ENCODE measurements around the gene GNA12. TPM values are rescaled to one million over a fixed set of nuclear protein-coding genes. Genes with fewer than 3 reads are reported as not detected.

The GNA12 gene
- total RNA-seq, 1 experiment from 2014 or later = 17.8 TPM

DNA sequence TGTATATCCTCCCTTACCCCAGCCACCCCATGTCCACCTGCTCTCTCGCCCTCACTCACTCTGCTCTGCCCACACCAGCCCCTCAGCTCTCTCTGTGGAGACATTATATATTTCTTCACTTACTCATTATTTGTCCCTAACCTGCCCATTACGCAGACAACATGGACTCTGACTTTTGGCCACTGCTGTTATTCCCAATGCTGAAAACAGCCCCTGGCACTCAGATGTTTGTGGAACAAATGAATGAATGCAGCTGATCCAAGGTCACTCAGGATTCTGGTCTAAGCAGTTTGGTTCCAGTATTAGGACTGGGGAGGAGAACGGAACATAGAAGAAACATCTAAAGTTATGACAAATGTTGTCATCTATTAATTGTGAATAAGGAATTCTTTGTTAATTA lies 26.7 kb downstream of the GNA12 start:
- no peak for DNase-seq (ENCODE audit: low read depth)

DNA sequence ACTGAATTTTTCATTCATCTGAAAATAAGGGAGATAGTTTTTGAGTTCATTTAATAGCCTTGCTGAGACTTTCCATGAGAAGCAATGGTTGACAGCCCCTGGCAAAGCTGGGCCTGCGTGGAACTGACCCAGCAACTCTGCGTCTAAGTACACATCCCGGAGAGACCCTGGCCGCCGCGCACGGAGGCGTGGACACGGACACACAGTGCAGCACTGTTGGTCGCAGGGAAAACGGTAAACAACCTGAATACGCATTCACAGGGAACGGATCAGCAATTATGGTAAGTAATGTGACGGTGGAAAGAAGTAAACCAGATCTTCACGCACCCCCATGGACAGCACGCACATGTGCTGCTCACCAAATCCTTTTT lies 28.2 kb downstream of the GNA12 start:
- DNase-seq (ENCODE audit: low read depth) = no peak

DNA sequence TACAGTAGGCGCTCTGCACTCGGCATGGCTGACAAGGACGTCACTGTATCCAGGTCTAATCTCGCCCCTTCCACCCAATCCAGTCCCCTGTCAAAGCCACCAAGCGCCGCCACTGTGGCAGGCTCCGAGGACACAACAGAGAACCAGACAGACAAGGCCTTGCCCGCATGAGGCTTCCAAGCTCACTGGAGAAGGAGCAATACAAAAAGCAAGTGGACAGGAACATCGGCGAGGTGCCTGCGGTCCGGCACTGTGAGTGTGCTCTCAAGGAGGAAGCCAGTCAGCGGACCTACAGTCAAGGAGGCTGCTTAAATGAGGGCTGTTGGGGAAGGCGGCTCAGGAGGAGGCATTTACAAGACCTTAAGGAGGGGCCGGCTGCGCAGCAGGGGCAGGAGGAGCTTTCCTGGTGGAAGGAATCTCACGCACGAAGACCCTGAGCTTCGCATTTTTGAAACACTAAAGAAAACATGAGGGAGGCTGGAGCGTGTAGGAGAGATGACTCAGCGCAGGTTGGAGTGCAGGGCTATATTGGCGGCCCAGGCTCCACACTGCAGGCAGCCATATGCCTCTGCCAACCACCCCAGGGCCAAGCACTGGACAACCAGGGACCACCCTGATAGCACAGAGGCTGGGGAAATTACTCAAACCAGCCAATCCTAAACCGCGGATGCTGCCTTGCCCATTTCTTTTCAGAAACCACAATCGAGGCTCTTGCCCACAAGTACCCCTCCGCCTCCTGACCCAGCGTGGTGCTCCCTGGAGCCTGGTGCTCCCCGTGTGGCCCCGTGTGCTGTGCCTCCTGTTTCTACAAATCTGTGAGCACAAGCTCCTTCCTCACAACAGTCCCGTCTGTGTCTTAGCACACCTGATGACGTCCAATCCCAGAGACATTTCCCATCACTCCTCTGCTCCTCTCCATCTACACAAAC lies 28.9 kb downstream of the GNA12 start:
- DNase-seq (ENCODE audit: low read depth) = no peak

DNA sequence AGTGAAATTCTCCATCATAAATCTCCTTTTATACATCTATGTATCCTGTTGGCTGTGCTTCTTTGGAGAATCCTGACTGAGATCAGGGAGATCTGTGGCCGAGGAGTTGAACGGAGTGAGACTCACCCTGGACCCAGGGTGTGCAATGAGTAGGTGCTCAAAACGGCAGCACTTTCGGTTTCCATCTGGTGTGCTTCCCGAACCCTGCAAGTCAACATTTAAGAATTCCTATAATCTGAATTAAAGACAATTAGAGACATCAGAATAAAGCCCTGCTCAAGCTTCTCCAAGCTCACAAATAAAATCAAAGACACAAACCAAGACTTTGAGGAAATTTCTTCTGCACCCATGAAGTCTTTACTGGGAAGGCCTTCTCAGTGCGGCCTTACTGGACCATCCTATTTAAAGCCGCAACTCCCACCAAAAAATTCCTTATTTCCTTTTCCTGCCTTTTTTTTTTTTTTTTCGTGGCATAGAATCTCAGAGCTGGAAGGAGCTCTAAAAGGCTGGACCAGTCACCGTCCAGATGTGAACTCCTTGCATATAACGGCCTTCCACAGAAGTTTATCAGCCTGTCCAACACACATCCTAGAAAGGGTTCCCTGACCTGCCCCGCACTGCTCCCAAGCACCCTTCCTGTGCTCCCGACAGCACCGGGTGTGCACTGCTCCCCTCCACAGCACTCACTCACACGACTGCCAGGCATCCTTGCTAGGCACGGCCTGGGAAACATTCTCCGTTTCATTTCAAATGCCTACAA lies 29.7 kb downstream of the GNA12 start:
- DNase-seq (ENCODE audit: low read depth) = no peak

DNA sequence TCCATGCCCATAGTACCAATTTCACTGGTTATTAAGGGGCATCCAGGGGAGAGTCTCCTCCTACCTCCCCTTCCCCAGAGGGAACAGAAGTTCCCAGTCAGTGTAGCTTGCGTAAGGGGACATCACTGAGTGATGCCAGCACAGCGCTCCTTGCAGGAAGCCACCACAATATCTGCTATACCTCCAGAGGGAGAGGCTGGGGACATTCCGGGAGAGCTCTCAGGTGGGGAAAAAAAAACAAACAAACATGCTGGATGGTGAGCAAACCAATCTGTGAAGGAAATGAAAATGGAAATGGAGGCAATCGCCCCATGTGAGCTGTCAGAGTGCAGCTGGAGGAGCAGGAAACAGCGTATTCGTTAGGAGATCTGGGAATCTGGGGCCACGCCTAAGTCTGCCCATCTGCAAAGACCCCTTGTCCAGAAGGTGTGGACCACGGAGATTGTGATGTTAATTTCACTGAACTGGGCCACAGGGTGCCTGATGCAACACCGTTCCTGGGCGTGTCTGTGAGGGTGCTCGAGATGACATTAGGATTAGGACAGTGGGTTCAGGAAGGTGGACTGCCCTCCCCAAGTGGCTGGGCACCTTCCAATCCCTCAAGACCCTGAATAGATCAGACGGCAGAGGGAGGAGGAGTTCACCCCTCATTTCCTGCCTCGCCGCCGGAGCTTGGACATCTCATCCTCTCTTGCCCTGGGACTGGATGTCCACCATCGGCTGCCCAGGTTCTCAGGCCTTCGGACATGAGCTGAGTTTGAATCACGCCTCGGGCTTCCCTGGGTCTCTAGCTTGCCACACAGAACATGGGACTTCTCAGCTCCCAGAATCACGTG lies 30.5 kb downstream of the GNA12 start:
- DNase-seq (ENCODE audit: low read depth) = no peak

DNA sequence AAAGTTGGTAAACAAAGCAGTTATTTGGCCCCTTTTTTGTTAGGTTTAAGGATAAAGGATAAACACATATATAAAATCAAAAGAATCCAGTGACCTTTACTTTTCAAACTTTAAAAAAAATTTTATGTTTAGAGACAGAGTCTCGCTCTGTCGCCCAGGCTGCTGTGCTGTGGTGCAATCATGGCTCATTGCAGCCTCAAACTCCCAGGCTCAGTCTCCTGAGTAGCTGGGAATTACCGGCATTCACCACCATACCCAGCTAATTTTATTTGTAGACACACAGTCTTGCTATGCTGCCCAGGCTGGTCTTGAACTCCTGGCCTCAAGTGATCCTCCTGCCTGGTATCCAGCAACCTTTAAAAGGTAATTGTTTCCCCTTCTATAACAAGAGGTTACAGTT lies 31.3 kb downstream of the GNA12 start:
- DNase-seq (ENCODE audit: low read depth) = no peak

DNA sequence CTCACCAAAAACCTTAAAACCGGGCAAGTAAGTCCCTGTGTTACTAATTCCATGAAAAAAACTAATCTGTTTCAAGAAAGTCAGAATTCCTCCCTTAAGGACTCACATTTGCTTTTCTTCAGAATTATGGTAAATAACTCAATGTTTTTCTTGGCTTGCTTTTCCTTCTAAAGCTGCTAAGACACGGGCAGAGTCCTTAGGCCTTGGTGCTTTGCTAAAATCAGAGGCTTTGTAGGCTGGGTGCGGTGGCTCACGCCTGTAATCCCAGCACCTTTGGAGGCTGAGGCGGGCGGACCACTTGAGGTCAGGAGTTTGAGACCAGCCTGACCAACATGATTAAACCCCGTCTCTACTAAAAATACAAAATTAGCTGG lies 32.0 kb downstream of the GNA12 start:
- no peak for DNase-seq (ENCODE audit: low read depth)

DNA sequence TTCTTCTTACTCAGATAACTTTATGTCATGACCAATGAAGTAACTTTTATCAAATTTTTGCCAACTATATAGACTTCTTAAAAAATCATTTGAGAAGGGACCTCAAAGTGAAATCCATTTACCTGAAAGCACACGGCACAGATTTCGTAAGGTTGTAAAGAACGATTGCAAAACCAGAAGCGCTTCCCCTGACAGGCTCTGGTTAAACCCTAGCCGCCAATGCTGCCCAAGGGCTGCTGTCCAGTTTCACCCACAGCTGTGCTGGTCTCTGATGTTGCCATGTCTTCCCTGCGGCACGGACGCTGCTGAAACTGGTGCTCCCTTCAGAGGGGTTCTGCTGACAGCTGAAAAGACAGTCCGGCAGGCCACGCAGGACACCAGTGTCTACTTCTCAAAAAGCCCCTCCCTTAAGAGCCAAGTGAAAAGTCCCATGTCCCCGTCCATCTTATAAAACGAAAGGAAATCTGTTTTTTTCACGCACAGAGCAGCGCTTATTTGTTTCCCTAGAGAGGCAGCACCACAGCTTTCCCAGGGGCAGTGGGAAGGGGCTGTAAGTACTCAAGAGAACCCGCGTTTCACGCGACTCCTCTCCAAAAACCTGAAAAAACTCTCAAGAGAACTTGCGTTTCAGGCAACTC lies 32.5 kb downstream of the GNA12 start:
- no peak for DNase-seq (ENCODE audit: low read depth)

DNA sequence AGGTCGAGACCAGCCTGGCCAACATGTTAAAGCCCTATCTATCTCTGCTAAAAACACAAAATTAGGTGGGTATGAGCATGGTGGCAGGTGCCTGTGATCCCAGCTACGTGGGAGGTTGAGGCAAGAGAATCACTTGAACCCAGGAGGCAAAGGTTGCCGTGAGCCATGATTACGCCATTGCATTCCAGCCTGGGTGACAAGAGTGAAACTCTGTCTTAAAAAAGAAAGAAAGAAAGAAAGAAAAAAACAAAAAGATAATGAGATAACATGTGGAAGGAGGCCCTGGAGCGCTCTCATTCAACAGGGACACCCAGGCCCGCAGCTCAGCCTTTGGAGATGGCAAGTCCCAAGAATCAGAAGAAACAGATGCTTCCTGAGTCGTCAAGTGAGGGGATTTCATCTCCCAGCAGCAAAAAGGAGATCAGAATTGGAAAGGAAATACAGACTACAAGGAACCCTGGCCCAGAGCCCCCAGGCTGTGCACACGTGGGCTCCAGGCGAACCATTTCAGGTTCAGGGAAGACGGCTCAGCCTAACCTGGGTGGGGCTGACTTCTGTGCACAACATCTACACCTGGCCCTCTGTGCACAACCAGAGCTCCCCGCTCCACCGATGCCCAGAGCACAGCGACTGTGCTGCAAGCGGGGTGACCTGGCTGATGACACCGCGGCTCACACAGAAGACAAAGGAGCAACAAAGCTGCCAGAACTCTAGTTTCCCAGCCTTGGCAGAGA lies 33.3 kb downstream of the GNA12 start:
- DNase-seq (ENCODE audit: low read depth) = no peak

DNA sequence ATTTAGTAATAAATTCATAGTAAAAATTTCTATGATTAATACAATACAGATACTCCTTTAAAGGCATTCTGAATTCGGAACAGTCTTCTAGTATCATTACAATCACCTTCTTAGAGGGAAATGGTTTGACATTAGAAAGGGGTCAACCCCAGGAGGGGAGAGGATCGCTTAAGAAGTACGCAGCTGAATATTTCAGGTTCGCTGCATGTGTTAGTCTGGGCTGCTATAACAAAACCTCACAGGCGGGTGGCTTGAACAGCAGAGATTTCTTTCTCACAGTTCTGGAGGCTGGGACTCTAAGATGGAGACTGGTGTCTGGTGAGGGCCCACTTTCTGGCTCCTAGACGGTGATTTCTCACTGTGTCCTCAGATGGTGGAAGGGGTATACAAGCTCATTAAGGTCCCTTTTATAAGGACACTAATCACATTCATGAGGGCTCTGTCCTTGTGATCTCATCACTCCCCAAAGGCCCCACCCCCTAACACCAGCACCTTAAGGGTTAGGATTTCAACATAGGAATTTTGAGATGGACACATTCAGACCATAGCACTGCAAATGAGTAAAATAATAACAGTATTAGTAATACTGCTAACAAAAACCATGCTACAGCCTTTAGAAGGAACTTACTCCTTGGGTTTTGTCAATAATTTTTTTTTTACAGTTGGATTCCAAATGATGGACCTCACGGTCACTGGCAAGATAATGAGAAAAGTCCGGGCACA lies 34.0 kb downstream of the GNA12 start:
- DNase-seq (ENCODE audit: low read depth) = no peak

DNA sequence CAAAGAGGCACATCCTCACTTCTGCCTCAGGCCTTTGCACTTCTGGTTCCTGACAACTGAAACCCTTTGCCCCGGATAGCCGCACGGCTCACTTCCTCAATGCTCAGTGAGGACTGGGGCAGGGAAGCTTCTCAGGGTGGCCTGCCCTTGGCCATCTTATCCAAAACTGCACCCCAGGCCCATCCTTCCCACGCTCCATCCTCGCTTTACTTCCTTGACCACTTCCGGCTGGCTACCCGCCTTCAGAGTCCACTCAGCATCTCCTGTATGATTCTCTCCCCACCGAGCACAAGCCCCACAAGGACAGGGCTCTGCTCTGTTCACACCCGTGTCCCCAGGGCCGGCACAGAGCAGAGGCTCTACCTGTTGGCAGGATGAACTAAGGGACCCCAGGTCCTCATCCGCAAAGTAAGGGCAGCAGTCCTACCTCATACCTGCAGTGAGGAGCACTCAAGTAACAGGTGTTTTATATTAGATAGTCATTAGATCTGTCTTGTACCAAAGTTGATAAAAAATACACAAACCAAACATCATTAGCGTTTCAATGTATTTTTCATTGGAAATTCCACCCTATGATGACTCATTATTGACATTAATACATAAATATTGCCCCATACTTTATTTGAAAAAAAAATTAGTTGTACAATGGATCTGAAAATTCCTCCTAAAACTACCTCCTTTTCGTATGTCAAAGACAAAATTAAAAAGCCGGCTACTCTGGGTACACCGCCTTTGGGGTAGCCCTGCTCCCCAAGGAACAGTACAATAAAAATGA lies 35.0 kb downstream of the GNA12 start:
- DNase-seq (ENCODE audit: low read depth) = no peak

DNA sequence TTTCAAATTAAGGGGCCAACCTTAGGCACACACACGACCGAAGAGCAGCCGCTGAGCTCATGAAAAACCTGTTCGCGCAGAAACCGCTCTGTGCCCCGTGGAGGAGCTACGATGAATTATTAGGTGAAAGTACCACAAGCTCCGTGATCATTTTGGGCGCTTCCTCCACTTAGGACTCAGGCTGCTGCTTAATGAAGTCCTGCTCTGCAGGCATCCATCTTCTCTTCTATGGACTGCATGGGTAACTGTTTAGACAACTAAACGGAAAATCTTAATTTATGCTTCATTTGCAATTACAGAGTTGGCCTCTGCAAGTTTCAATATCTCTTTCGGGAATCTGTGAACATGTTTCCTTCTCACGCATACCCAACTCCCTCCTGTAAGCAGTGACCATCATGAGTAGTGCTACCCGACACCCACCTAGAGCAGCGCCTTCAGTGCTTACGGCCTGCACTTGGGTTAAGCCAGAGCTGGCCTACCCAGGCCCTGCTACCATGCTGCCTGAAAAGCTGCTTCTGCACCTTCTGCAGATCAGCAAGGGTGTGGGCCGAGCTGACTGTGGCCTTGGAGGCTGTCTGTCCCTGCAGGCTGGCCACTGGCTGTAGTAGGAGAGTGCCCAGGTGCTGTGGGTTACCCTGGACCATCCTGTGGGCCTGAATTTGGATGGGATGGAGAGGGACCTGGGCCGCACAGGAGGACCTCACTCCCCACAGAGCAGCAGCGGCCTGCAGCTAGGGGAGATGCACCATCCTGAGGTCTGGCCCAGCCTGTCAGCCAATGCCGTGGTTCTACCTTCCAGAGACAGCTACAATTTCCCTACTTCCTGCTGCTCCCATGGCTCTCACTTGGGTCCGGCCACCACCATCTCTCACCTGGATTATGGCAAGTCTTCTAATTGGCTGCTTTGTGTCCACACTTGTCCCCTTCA lies 36.0 kb downstream of the GNA12 start:
- DNase-seq (ENCODE audit: low read depth) = no peak

DNA sequence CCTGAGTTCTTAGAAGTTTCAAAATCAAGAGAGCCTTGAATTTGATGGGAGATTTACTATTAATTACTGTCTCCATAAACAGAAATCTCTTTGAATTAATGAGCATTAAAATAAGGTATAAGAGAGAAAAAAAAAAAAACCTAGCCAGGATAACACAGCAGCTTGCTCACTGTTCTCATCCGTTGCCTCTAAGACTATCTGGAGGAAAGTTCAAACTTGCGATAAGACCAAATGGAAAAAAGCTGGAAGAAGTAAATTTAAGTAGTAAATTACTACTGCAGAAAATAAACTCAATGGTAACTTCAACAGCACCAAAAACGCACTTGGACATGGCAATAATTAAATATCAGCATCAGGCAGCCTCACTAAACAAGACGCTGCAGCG lies 36.7 kb downstream of the GNA12 start:
- no peak for DNase-seq (ENCODE audit: low read depth)

DNA sequence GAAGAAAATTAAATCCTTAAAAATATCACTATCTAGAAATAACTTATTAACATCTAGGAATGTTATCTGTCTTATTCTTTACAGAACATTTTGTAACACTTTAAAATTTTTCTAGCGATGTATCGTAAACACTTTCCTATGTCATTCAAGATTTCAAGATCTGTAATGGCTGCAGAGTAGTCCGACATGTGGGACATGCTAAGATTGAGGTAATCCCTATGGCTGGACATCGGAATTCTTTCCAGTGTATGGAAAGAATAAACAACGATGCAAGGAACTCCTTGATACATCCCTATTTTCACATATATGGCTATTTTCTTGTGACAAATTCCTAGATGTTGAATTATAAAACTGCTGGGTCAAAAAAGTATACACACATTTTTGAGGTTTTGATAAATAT lies 37.5 kb downstream of the GNA12 start:
- DNase-seq (ENCODE audit: low read depth) = no peak

DNA sequence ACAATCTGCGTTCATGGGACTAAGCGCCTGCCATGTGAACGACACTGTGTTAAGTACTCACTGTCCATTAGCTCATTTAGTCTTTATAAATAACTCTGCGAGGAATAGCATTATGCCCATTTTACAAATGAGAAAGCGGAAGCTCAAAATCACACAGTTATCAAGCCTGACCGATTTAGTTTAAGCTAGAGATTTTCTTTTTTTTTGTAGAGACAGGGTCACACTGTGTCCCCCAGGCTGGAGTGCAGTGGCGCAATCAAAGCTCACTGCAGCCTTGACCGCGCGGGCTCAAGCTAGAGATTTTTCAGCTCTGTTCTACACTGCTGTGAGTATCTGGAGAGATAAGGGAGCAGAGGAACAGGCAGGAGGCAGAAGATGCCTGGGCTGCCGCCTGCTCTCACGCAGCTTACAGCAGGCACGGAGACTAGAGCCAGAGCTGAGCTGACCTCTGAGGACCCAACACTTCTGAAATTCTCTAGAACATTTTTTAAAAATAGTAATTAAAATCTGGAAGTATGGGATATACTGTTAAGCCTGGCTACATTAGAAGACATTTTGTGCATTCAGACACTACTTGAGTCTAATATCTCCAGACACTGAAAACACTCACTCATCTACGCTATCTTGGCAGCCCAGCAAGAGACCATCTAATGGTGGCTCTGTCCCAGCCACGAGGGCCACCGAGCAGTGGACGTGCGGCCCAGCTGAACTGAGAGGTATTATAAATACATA lies 38.7 kb downstream of the GNA12 start:
- DNase-seq (ENCODE audit: low read depth) = no peak

DNA sequence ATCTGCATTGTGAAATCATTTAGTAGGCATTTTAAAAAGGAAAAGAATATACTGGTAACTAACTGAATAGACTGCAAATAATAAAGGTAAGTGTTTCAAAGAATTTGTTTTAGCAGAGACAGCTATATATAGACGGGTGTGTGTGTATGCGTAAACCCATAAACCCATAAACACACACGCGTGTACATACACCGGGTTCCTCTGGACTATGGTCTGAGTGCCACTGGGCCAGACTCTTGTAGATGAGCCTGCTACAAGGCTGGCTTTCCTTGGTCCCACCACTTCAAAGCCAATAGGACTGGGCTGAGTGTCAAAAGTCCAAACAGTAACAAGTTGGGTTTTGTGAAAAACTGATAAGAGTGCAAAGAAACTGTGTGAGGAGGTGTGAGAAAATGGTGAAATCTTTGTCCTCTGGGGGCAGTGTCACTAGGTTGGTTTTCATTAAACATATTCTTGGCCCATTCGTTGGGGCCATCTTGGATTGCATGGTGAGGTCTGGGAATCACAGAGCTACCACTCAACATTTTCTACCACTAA lies 39.8 kb downstream of the GNA12 start:
- DNase-seq (ENCODE audit: low read depth) = no peak

DNA sequence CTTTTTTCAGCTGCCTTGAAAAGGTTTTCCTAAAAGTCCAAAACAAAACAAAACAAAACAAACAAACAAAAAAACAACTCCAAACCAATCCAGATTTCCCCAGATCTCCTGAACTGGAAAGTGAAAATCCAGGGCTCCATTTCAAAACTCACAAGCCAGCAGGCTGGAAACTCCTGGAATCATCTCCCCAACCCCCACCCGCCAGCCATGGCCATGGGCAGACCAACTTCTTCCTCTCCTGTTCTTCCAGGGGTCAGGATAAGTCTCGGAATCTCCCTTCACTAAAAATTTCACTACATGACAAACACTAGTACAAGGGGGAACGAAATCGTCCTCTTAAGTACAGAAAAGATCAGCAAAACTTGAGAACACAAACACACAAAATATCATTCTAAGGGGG lies 40.4 kb downstream of the GNA12 start:
- no peak for DNase-seq (ENCODE audit: low read depth)

DNA sequence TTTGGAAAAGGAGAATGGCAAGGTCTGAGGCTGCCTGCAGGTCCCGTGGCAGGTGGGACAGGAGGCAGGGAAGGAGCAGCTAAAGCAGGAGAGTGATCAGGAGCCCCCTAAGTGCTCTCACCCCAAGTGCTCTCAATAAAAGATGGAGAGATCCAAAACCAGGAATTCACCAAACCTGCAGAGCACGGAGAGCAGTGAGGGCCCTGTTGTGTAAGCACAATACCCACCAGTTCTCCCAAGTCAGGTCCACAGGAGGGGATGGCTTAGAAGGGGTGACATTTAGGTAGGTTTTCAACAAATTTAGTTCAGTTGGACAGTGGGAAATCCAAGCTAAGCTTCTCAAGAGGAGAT lies 40.8 kb downstream of the GNA12 start:
- no peak for DNase-seq (ENCODE audit: low read depth)

Data from RPMI7951 (cell line).